Spleen (tissue), 11 donors: ENCODE results near the gene ZNF385A. TPM values are rescaled to one million over a fixed set of nuclear protein-coding genes. Genes with fewer than 3 reads are reported as not detected.

Experiments
- DNase-seq: peaks from one replicate; pipeline ENCODE4 v3.0.0-alpha.2; 2020
- H3K27ac ChIP-seq, 8 donors: fragments of 200-600 bp; sonication (generic) in 7 of 8; 1 replicate in 4 of 8; 2 replicates in 4 of 8; pipeline versions ENCODE4 v1.5.0 to v1.8.0; 2016 to 2021; ENCODE audit warnings: inconsistent platforms in 4 of 8, mild to moderate bottlenecking in 4 of 8, moderate library complexity in 1 of 8
- H3K27me3 ChIP-seq, 7 donors: fragments of 200-600 bp; sonication (generic) in 6 of 7; replicated peaks in 1 of 7; 1 replicate in 4 of 7; 2 replicates in 3 of 7; pipeline versions ENCODE4 v1.5.0 to v1.8.0; 2016 to 2021; ENCODE audit warnings: inconsistent platforms in 3 of 7, mild to moderate bottlenecking in 1 of 7
- H3K36me3 ChIP-seq, 6 donors: fragments of 200-600 bp; sonication (generic) in 5 of 6; 1 replicate in 4 of 6; 2 replicates in 2 of 6; pipeline versions ENCODE4 v1.5.0 to v1.8.0; 2016 to 2021; ENCODE audit warnings: inconsistent platforms in 2 of 6
- H3K4me1 ChIP-seq, 6 donors: fragments of 200-600 bp; sonication (generic) in 5 of 6; 1 replicate in 3 of 6; 2 replicates in 3 of 6; pipeline versions ENCODE4 v1.5.0 to v1.8.0; 2016 to 2021; ENCODE audit warnings: inconsistent platforms in 3 of 6
- H3K4me3 ChIP-seq, 8 donors: fragments of 200-600 bp; sonication (generic) in 7 of 8; 1 replicate in 4 of 8; 2 replicates in 4 of 8; pipeline versions ENCODE4 v1.5.0 to v1.8.0; 2016 to 2021; ENCODE audit warnings: inconsistent platforms in 4 of 8, mild to moderate bottlenecking in 4 of 8, moderate library complexity in 2 of 8
- H3K9me3 ChIP-seq, 8 donors: fragments of 200-600 bp; sonication (generic) in 7 of 8; 1 replicate in 4 of 8; 2 replicates in 4 of 8; pipeline versions ENCODE4 v1.5.0 to v1.8.0; 2016 to 2021; ENCODE audit warnings: inconsistent platforms in 4 of 8
- CTCF ChIP-seq, 11 experiments: fragments of 200-600 bp in 7 of 11; fragments of 450-650 bp in 4 of 11; sonication (generic) in 4 of 11; IDR thresholded peaks in 8 of 11; conservative IDR thresholded peaks in 3 of 11; 1 replicate in 7 of 11; 2 replicates in 4 of 11; pipeline versions ENCODE4 v1.4.0 to v1.8.0; 2016 to 2021; ENCODE audit warnings: antibody characterized with exemption in 11 of 11, inconsistent platforms in 4 of 11, mild to moderate bottlenecking in 1 of 11
- POLR2A ChIP-seq, 3 donors: fragments of 450-650 bp; IDR thresholded peaks; one replicate each; pipeline ENCODE4 v1.5.1; 2017; ENCODE audit warnings: antibody characterized with exemption in 3 of 3, mild to moderate bottlenecking in 1 of 3
- POLR2AphosphoS5 ChIP-seq, 3 donors: sonication (generic); formaldehyde crosslinking; IDR thresholded peaks; one replicate each; pipeline ENCODE4 v1.5.1; 2017; ENCODE audit warnings: antibody characterized with exemption in 3 of 3
- WGBS, 5 donors: extraction: QIAGEN DNeasy Blood & Tissue Kit in 3 of 5; methylation state at CpG; one replicate each; pipeline versions ENCODE4 v1.1.5 to v1.1.7; 2013 to 2018; 5-methylcytosine and 5-hydroxymethylcytosine counted together
- intact Hi-C: fragments of 100-400 bp; cut with DNase I; formaldehyde crosslinking; loops from one replicate; pipeline ENCODE4 v1.15.0; 2023; ENCODE audit warnings: low total_unique reads
- polyA plus RNA-seq, 3 donors: library from polyadenylated mRNA; stranded (reverse); fragments of 200-250 nt; gene quantifications; one replicate each; pipeline ENCODE4 v1.2.1, GENCODE V29; 2013
- total RNA-seq, 7 donors: library from RNA; depleted of rRNA in 3 of 7; stranded (reverse); fragments of >200 nt in 3 of 7; fragmentation: NEBNext Ultra II Directional in 4 of 7; extraction: Animal tissue kit (Norgen Biotek cat#: 25700) in 4 of 7; gene quantifications; one replicate each; pipeline versions ENCODE4 v1.1.0 to v1.2.1, GENCODE V29; 2016 to 2021
- donor health status: healthy with polysubstance abuse.
- donor health status: DM: no; HTN: no; CAD: no; lungs with moderate emphysema.
- donor health status: DM: no; HTN: no; CAD: no.
- donor health status: Bipolar disorder and iron deficiency.
- donor health status: healthy.
- donor health status: DM: no; HTN: no; CAD: no.
- donor health status: DM: yes; HTN: yes; CAD: no.

ZNF385A gene
- total and polyA plus RNA-seq, 10 donors, result 7.4 to 40.3 (median 23.4) TPM

- Histone ChIP-seq H3K4me1 (peaks cover 3 to 80% (median 36%) of the 10 kb centered on the region in 6 donors), H3K27ac (peak overlapping the region in 5 of 8 donors; percentile 33 to 80 (median 72)), H3K4me3 (peak overlapping the region in 2 of 8 donors; percentile 0 to 4), H3K9me3 (no peaks in the 10 kb centered on the region), H3K36me3 (no peaks in the 10 kb centered on the region), H3K27me3 (no peaks in the 10 kb centered on the region)
- intact Hi-C loops, result loop anchor here (10.0 kb wide), 2 partner anchors 109 to 149 kb away; no protein-coding TSS in a partner anchor
- 64 to 88% (median 76%) methylated on average over 6 of the region's 6 CpGs for WGBS, 5 donors
- DNase-seq, result no peak
- TF ChIP-seq POLR2AphosphoS5 (IDR thresholded peaks at IDR 0.05) (no peak), CTCF (IDR thresholded peaks at IDR 0.05 in 8 of 11, conservative IDR thresholded peaks at IDR 0.05 in 3 of 11) (no peak), POLR2A (IDR thresholded peaks at IDR 0.05) (no peak)
These were observed 20.9 kb downstream of the ZNF385A start for GRCh38 chr12:54363618-54364017.

GRCh38 chr12:54363047-54363446, 21.5 kb downstream of the ZNF385A start:
- DNase-seq, result no peak
- intact Hi-C loops, result loop anchor here (10.0 kb wide), 2 partner anchors 108 to 148 kb away; no protein-coding TSS in a partner anchor
- H3K4me3 ChIP-seq, result peak overlapping the region in 2 of 8 donors; percentile 0 to 4
- H3K36me3 ChIP-seq, result no peaks in the 10 kb centered on the region
- 60 to 82% (median 76%) methylated on average over 8 of the region's 8 CpGs for WGBS, 5 donors
- H3K9me3 ChIP-seq, result no peaks in the 10 kb centered on the region
- no peak for TF ChIP-seq CTCF (IDR thresholded peaks at IDR 0.05 in 8 of 11, conservative IDR thresholded peaks at IDR 0.05 in 3 of 11)
- no peak for TF ChIP-seq POLR2A (IDR thresholded peaks at IDR 0.05)
- no peak for TF ChIP-seq POLR2AphosphoS5 (IDR thresholded peaks at IDR 0.05)
- H3K27me3 ChIP-seq, result no peaks in the 10 kb centered on the region
- H3K27ac ChIP-seq, result peak overlapping the region in 2 of 8 donors; percentile 79 to 80
- peaks cover 7 to 80% (median 36%) of the 10 kb centered on the region in 6 donors for H3K4me1 ChIP-seq

- WGBS, 5 donors, result 72 to 77% (median 74%) methylated on average over 16 of the region's 16 CpGs
- Histone ChIP-seq H3K4me3 (no peak overlapping the region), H3K4me1 (peaks cover 7 to 83% (median 33%) of the 10 kb centered on the region in 6 donors), H3K27me3 (no peaks in the 10 kb centered on the region), H3K9me3 (no peaks in the 10 kb centered on the region), H3K36me3 (peaks cover 0 to 4% (median 0%) of the 10 kb centered on the region in 6 donors), H3K27ac (peak overlapping the region in 2 of 8 donors; percentile 86 to 87)
- TF ChIP-seq CTCF (IDR thresholded peaks at IDR 0.05 in 8 of 11, conservative IDR thresholded peaks at IDR 0.05 in 3 of 11) (peak in 10 of 11 experiments; percentile 20 to 76 (median 60)), POLR2AphosphoS5 (IDR thresholded peaks at IDR 0.05) (no peak)
- DNase-seq, result peak; percentile 86
- intact Hi-C loops, result loop anchor here (10.0 kb wide), 2 partner anchors 106 to 146 kb away; no protein-coding TSS in a partner anchor
These were observed 23.6 kb downstream of the ZNF385A start for GRCh38 chr12:54360717-54361456.

- intact Hi-C loops, result loop anchor here (10.0 kb wide), 2 partner anchors 105 to 145 kb away; no protein-coding TSS in a partner anchor
- Histone ChIP-seq H3K27me3 (no peaks in the 10 kb centered on the region), H3K27ac (peak overlapping the region; percentile 73 to 89 (median 86)), H3K9me3 (no peaks in the 10 kb centered on the region), H3K36me3 (peaks cover 0 to 15% (median 0%) of the 10 kb centered on the region in 6 donors), H3K4me1 (peaks cover 7 to 75% (median 32%) of the 10 kb centered on the region in 6 donors), H3K4me3 (peak overlapping the region; percentile 50 to 74 (median 60))
- DNase-seq, result no peak
- 49 to 63% (median 57%) methylated on average over 9 of the region's 9 CpGs for WGBS, 5 donors
- TF ChIP-seq POLR2A (IDR thresholded peaks at IDR 0.05), result no peak
- no peak for TF ChIP-seq CTCF (IDR thresholded peaks at IDR 0.05 in 8 of 11, conservative IDR thresholded peaks at IDR 0.05 in 3 of 11)
- no peak for TF ChIP-seq POLR2AphosphoS5 (IDR thresholded peaks at IDR 0.05)
These were observed 24.7 kb downstream of the ZNF385A start for GRCh38 chr12:54359762-54360351.
